HG03280 (cell line): ENCODE results near the gene ATOSB.
"Not testable (repeated sequence)": the region's sequence is repeated elsewhere in the genome, so short reads cannot be mapped to it uniquely, and the experiment has no call there.

Source experiments
- ATAC-seq: cut with Tn5 transposase; IDR thresholded peaks from one replicate; pipeline ENCODE4 v1.9.1; 2021; ENCODE audit warnings: mild to moderate bottlenecking, moderate library complexity; ENCODE audit not compliant: unreplicated experiment

Gene ATOSB

GRCh38 chr9:35115680-35116538 lies at the start of gene ATOSB:
ATOSB (minus strand) TSS chr9:35115862; CDS start chr9:35108274, 7,588 bp downstream.
- ATAC-seq = peak; percentile 59

- no peak for ATAC-seq
Measured at GRCh38 chr9:35164711-35165110, 49.0 kb upstream of the ATOSB start.

GRCh38 chr9:35163413-35163812 lies 47.8 kb upstream of the ATOSB start:
- no peak for ATAC-seq

- ATAC-seq = no peak
Measured at GRCh38 chr9:35162605-35163315, 47.1 kb upstream of the ATOSB start.

GRCh38 chr9:35161713-35162604 lies 46.3 kb upstream of the ATOSB start, which contains the start of gene UNC13B:
UNC13B (plus strand) TSS chr9:35162009; CDS start chr9:35162284, 275 bp downstream.
- ATAC-seq = peak; percentile 69

GRCh38 chr9:35158501-35159280 lies 43.0 kb upstream of the ATOSB start:
- peak; percentile 37 for ATAC-seq

- not testable (repeated sequence) for ATAC-seq
Measured at GRCh38 chr9:35157836-35158235, 42.2 kb upstream of the ATOSB start.

- no peak for ATAC-seq
Measured at GRCh38 chr9:35156781-35157180, 41.1 kb upstream of the ATOSB start.

GRCh38 chr9:35152926-35153325 lies 37.3 kb upstream of the ATOSB start:
- no peak for ATAC-seq

- not testable (repeated sequence) for ATAC-seq
Measured at GRCh38 chr9:35147941-35148563, 32.4 kb upstream of the ATOSB start.

GRCh38 chr9:35142037-35142436 lies 26.4 kb upstream of the ATOSB start:
- ATAC-seq = no peak

GRCh38 chr9:35140093-35140492 lies 24.4 kb upstream of the ATOSB start:
- no peak for ATAC-seq

GRCh38 chr9:35136866-35137265 lies 21.2 kb upstream of the ATOSB start:
- ATAC-seq = no peak

- no peak for ATAC-seq
Measured at GRCh38 chr9:35135988-35136387, 20.3 kb upstream of the ATOSB start.

GRCh38 chr9:35134920-35135319 lies 19.3 kb upstream of the ATOSB start:
- no peak for ATAC-seq

GRCh38 chr9:35116898-35117551 lies 1.4 kb upstream of the ATOSB start:
- ATAC-seq = peak; percentile 47

- no peak for ATAC-seq
Measured at GRCh38 chr9:35116539-35116897, 856 bp upstream of the ATOSB start.

- no peak for ATAC-seq
Measured at GRCh38 chr9:35114840-35115628, 628 bp downstream of the ATOSB start.
